HG02610 (cell line): ENCODE measurements around the gene DMP1.
"Not testable (repeated sequence)": the region's sequence is repeated elsewhere in the genome, so short reads cannot be mapped to it uniquely, and the experiment has no call there.

Experiments
- ATAC-seq: cut with Tn5 transposase; IDR thresholded peaks from one replicate; pipeline ENCODE4 v1.9.1; 2021; ENCODE audit warnings: mild to moderate bottlenecking, moderate library complexity; ENCODE audit not compliant: unreplicated experiment

Gene DMP1

DNA sequence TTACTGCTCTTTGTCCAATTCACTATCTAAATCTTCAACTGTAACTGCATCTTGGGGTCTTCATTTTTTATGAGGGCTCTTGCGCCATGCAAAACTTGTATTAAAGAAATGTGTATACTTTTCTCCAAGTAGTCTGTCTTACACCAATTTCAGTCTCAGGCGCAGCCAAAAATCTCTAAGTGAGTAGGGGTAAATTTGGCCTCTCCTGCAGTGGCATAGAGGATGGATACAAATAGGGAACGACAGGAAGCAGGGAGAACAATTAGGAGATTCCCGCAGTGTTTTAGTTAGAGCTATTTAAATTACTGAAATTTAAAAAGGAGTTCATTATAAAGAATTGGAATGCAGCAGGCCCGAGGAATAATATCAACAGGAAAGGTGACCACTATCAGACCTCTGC is 30.2 kb downstream of the DMP1 start:
- ATAC-seq = no peak

DNA sequence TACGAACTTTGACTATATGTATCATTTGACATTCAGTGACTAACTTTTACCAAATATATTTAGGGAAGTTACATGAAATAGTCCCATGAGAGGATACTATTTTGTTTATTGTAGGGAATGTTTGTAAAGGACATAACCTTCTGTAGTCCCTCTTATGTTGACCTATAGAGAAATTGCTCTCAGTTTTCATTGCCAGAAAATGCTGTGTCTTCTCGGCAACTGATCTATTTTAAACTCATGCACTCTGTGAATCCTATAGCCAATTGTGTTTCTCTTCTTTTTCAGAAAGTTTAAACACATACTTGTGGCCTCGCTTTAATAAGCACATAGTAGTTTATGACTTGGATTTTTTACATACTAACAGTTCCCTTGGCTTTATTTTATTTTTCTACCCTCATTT is 38.2 kb downstream of the DMP1 start:
- ATAC-seq = no peak

DNA sequence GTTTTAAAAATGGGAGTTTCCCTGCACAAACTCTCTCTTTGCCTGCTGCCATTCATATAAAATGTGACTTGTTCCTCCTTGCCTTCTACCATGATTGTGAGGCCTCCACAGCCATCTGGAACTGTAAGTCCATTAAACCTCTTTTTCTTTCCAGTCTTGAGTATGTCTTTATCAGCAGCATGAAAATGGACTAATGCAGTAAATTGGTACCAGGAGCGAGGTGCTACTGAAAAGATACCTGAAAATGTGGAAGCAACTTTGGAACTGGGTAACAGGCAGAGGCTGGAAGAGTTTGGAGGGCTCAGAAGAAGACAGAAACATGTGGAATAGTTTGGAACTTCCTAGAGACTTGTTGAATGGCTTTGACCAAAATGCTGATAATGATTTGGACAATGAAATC is 40.9 kb downstream of the DMP1 start:
- not testable (repeated sequence) for ATAC-seq

DNA sequence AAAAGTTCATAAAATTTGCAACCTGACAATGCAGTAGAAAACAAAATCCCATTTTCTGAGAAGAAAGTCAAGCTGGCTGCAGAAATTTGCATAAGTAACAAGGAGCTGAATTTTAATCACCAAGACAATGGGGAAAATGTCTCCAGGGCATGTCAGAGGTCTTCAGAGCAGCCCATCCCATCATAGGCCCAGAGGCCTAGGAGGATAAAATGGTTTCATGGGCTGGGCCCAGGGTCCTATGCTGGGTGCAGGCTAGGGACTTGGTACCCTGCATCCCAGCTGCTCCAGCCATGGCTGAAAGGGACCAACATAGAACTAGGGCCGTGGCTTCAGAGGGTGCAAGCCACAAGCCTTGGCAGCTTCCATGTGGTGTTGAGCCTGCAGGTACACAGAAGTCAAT is 42.0 kb downstream of the DMP1 start:
- ATAC-seq = not testable (repeated sequence)

DNA sequence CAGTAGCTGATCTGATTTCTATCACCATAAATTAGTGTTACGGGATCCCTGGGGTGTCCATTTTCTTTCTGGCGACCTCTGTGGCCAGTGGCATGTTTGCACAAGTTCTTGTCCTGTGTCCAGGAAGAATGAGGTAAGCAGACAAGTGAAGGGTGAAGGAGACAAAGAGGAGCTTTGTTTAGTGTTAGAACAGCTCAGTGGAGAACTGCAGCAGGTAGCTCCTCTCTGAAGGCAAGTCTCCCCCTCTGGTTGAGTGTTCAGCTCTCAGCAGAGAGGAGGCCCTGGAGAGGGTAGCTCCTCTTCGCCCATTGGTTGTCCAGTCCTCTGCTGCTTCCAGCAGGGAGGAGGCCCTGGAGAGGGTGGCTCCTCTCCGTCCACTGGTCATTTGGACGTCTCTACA is 47.2 kb downstream of the DMP1 start:
- no peak for ATAC-seq

DNA sequence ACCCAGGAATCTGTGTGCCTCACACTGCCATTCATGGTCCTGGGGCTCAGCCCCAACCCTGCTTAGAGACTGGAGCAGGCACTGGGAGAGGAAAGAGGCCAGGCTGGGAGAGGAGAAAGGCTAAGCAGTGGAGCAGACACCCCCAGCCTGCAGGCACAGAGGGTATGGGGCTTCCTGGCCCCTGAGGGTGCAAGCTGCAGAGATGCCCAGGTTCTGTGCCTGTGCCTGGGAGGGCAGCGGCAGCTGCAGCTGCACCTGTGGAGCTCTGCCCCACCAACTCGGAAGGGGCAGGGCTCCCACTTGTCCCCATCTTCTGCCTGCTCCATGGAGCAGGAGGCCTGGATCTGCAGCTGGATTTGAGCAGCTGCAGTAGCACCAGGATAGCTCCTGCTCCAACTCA is 47.9 kb downstream of the DMP1 start:
- ATAC-seq = no peak

DNA sequence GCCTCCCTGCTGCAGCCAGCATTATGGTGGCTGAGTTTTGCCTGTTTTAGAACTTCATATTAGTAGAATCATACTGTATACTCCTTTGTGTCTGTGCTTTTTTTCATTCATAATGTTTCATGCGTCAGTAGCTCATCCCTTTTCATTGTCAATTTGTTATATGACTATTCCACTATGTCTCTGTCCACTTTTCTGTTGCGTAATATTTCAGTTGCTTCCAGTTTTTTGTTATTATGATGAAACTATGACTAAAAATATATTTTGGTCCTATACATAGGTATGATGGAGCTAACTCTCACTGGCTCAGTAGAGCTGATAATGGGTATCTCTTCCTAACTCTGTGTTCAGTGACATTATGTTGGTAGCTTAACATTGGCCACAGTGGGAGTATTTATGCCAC is 48.3 kb downstream of the DMP1 start:
- no peak for ATAC-seq

DNA sequence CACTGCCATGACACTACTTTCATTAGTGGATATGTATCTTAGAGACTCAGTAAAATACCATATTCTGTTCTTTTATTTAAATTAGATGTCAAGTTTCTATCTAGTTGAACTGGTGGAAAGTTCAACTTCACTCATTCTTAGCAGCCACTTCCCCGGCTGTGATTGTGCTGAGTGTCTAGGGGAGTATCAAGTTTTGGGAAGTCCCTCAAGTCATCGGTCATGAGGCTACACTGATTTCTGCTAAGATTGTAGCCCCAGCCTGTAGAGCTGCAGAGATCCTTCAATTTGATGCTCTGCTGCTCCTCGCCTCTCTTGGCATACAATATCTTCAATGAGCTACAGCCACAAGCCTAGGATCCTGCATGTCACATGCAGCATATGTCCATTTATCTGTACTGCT is 53.9 kb downstream of the DMP1 start:
- ATAC-seq = no peak

DNA sequence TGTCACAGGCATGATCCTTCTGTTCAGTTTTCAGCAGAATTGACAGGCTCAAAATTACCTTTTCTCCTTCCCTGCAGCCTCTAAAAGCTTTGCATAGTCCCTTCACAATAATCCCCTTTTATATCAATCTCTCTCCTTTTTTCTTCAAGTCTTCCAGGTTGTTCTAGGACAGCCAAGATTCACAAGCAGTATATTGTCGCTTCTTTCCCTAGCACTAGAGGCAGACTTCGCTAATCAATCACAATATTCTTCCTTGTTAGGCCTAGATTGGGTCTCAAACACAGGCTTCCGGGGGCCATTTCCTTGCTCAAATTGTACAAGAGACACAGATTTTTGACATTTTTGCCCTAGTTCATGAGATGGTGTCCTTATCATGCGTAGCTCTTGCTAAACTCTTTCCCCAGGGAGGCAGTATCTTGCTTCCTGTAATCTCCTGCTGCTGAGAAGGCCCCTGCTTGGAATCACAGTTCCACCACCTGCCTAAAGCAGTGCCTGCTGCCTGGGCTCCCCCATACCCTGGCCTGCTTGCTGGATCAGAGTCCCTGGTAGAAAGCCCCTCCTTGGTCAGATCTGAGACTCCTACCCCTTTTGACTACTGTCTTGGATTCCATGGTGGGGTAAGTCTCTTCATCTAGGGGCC is 57.3 kb downstream of the DMP1 start:
- no peak for ATAC-seq
